GM21515 (cell line): Measurements from ENCODE around the gene CFAP73.

ENCODE experiments used
- ATAC-seq: cut with Tn5 transposase; IDR thresholded peaks from one replicate; pipeline ENCODE4 v1.9.1; 2021; ENCODE audit not compliant: unreplicated experiment

CFAP73 gene

DNA sequence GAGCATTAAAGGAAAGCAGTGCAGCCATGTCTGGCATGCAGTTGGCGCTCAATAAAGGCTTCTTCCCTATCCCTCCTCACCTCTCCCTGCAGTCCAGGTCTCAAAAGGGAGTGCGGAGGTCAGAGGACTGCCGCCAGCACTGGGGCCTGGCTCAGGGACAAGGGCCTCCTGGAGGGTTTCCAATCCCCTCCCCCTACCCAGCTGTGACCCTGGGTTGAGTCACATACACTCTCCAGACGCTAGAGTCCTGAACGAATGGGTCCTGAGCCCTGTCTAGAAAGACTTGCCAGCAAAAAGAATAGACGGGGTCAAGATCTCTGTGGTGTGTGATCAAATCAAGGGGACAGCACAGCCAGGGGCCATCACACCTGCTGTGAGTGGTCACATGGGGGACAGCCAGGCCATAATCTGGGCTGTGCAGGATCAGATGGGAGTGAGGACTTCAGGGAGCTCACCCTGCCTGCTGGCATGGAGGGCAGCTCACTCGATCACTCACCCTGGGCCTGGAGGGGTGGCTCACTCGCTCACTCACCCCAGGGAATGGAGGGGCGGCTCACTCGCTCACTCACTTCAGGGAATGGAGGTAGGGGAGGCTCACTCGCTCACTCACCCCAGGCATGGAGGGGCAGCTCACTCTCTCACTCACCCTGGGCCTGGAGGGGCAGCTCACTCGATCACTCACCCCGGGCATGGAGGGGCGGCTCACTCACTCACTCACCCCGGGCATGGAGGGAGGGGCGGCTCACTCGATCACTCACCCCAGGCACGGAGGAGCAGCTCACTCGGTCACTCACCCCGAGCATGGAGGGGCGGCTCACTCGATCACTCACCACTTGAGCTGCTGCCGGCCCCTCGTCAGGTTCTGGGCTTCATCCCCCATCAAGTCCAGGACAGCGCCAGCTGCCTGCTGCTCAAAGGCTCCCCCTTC lies 12.8 kb downstream of the CFAP73 start:
- no peak for ATAC-seq

- ATAC-seq, result no peak
These were observed 13.5 kb downstream of the CFAP73 start for GRCh38 chr12:113163030-113163360.

GRCh38 chr12:113164014-113164413 lies 14.5 kb downstream of the CFAP73 start:
- ATAC-seq, result no peak

GRCh38 chr12:113165521-113166450 lies 16.3 kb downstream of the CFAP73 start:
- ATAC-seq, result no peak

DNA sequence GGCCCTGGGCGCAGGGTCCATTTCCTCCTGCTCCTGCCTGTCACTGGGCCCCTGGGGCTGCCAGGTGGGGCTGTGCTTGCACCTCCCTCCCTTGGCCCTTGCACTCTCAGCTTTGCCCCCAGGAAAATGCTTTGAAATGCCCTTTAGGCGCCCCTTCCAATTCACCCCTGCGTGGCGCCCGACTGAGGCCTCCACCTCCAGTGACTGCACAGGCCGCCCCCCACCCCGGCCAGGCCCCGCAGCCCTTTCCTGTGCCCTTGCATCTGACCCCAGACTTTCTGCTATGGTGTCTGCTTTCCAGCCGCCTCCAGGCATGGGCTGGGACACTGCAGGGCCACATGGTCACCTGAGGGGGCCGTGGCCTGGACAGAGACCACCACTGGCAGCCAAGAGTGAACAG lies 18.3 kb downstream of the CFAP73 start:
- no peak for ATAC-seq

GRCh38 chr12:113169697-113170096 lies 20.2 kb downstream of the CFAP73 start:
- ATAC-seq, result no peak

- ATAC-seq, result no peak
These were observed 20.9 kb downstream of the CFAP73 start for GRCh38 chr12:113170457-113170856.

- no peak for ATAC-seq
These were observed 21.4 kb downstream of the CFAP73 start for GRCh38 chr12:113170926-113171325.

- ATAC-seq, result no peak
These were observed 22.0 kb downstream of the CFAP73 start for GRCh38 chr12:113171543-113171942.

- no peak for ATAC-seq
These were observed 22.7 kb downstream of the CFAP73 start for GRCh38 chr12:113172185-113172584.

GRCh38 chr12:113173081-113173698 lies 23.7 kb downstream of the CFAP73 start:
- peak; percentile 56 for ATAC-seq

DNA sequence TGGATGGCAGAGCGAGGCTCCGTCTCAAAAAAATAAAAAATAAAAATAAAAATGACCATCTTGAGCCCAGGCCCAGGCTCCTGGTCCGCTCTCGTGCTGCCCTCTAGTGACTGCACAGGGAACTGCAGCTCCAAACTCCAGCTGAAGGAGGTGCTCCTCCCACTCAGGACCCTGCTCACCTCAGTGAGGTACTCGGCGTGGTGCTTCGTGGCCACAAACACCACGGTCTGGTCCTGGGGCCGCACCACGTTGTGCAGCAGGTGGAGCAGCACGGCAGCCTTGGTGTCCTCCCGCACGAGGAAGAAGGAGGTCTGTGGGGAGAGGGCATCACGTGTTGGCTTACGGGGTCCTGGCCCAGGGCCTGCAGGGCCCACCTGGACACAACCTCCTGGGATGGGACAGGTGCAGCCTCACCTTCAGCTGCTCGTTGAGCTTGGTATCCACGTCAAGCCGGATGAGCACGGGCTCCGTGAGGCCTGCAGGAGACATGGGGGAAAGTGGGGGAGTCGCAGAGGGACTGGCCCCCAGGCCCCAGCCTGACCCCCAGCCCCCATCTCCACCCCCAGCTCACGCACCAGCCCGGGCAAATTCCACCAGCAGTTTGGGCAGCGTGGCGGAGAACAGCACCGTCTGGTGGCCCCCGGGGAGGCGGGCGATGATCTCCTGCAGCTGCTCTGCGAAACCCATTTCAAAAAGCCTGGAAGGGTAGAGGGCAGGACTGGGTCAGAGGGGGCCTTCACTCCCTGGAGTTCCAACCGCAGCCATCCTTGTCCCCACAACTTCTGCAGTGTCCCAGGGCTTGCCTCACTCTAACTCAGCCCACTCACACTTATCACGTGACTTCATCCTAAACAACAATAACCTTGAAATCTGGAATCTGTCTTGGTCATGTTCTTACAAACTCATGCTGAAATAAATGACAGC lies 25.2 kb downstream of the CFAP73 start:
- peak; percentile 54 for ATAC-seq

- ATAC-seq, result no peak
These were observed 29.5 kb downstream of the CFAP73 start for GRCh38 chr12:113179023-113179422.

GRCh38 chr12:113180333-113180732 lies 30.8 kb downstream of the CFAP73 start:
- no peak for ATAC-seq

GRCh38 chr12:113181975-113182374 lies 32.5 kb downstream of the CFAP73 start:
- ATAC-seq, result no peak

DNA sequence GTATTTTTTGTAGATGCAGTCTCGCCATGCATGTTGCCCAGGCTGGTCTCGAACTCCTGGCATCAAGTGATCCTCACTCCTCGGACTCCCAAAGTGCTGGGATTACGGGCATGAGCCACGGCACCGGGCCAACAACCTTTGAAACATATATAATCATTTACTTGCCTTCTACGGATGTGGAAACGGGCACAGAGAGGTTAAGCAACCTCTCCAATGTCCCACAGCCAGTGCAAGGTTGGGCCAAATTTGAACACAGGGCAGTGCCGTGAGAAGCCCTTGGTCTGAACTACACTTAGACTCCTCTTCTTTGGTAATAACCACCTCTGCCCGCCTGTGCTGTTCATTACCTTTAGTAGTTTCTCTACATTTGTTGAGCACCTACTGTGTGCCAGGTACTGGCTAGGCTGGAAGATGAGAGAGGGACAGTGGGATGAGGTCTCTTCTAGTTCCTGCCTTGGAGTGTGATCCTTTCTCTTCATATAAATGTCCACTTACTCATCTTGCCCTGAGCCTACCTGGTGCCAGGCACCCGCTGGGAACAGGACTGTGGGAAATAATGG lies 33.6 kb downstream of the CFAP73 start:
- no peak for ATAC-seq

DNA sequence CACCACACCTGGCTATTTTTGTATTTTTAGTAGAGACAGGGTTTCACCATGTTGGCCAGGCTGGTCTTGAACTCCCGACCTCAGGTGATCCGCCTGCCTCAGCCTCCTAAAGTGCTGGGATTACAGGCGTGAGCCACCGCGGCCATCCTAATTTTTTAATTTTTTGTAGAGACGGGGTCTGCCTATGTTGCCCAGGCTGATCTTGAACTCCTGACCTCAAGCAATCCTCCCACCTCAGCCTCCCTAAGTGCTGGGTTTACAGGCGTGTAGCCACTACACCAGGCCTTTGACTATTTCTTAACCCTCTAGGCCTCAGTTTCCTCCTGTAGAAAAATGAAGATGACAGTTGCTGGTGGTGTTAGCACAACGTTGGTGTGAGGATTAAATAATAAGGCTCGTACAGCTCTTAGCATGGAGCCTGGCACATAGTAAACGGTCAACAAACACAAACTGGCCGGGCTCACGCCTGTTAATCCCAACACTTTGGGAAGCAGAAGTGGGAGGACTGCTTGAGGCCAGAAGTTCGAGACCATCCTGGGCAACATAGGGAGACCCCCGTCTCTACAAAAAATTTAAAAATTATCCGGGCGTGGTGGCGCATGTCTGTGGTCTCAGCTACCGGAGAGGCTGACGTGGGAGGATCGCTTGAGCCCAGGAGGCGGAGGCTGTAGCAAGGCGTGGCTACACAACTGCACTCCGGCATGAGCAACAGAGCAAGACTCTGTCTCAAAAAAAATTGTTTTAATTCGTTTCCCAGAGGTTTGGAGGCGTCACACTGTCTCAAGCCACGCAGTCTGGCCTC lies 34.8 kb downstream of the CFAP73 start:
- peak; percentile 47 for ATAC-seq

GRCh38 chr12:113184900-113185179 lies 35.3 kb downstream of the CFAP73 start:
- peak; percentile 82 for ATAC-seq
